Skeletal muscle cell (primary cell): ENCODE measurements around the gene GALNT9.
"Not testable (repeated sequence)": the region's sequence is repeated elsewhere in the genome, so short reads cannot be mapped to it uniquely, and the experiment has no call there.

Experiments used
- DNase-seq: peaks from one replicate; pipeline ENCODE4 v3.0.0-alpha.2; 2010; ENCODE audit warnings: low read depth
- H3K4me3 ChIP-seq: 2 replicates; pipeline ENCODE4 v1.5.1; 2011; ENCODE audit warnings: low read depth, mild to moderate bottlenecking, control low read depth, low read length, moderate library complexity

The GALNT9 gene

GRCh38 chr12:132275110-132275531 is 54.3 kb downstream of the GALNT9 start:
- no peak for DNase-seq
- no peak overlapping the region for H3K4me3 ChIP-seq

- DNase-seq: no peak
- no peak overlapping the region for H3K4me3 ChIP-seq
Measured at GRCh38 chr12:132273992-132274334, 55.4 kb downstream of the GALNT9 start.

DNA sequence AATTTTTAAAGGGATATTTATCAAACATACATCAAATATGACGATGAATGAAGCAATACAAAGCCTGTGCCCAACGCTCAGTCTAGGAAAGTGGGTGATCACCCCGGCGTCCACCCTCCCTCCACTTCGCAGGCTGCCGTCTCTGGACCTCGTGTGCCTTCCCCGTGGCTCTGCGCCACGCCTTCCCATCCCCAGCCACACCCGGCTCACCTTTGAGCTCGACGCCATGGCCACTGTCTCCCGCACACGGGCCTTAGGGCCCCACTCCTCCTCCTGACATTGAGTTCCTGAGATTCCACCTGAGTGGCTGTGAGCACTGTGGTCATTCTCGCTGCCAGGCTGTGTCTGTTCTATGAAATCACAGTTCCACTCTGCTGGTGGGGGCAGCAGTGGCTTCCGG is 56.7 kb downstream of the GALNT9 start:
- H3K4me3 ChIP-seq: no peak overlapping the region

GRCh38 chr12:132271755-132272092 is 57.7 kb downstream of the GALNT9 start:
- no peak overlapping the region for H3K4me3 ChIP-seq
- no peak for DNase-seq

More for the DNA sequence above, 56.7 kb downstream of the GALNT9 start:
- DNase-seq: no peak

GRCh38 chr12:132270969-132271754 is 58.2 kb downstream of the GALNT9 start:
- no peak overlapping the region for H3K4me3 ChIP-seq
- DNase-seq: no peak

GRCh38 chr12:132270516-132270915 is 58.9 kb downstream of the GALNT9 start:
- no peak for DNase-seq
- H3K4me3 ChIP-seq: no peak overlapping the region

DNA sequence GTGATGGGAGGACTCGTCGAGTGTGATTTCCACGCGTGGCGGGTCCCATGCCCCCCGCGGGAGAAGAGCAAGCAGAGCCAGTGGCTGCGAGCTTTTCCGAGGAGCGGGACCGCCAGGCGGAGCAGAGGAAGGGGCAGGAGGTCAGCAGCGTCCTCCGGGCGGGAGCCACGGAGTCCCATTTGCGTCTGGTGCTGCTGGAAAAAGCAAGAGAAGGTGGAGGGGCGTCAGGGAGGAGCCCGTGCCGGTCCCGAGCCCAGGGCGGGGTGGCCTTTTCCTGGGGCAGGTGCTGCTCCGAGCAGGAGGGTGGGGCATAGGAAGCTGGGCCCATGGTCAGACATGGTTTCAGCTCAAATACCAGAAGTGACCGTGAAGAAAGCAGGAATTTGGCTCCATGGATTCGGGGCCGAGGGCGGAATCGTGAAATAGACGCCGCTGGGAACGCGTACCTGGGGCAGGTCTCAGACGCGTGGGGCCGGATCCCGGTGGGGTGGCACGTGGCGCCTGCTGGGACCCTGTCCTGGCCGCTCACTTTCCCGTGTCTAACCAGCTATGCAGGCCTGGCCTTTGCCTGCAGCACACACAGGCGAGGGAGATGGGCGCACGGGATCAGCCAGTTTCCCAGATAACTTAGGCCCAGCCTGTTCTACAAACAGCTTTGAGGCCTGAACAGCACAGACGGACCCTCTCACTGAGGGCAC is 60.0 kb downstream of the GALNT9 start:
- DNase-seq: no peak
- H3K4me3 ChIP-seq: no peak overlapping the region

GRCh38 chr12:132268674-132269073 is 60.7 kb downstream of the GALNT9 start:
- no peak for DNase-seq
- no peak overlapping the region for H3K4me3 ChIP-seq

DNA sequence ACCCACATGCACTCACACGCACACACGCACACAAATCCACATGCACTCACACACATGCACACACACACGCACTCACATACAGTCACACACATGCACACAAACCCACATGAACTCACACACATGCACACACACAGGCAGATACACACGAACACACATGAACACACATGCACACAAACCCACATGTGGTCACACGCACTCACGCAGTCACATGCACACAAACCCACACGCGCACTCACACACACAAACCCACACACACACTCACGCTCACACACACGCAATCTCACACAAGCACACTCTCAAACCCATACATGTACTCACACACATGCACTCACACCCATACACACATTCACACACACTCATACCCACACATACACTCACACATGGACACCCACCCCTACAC is 61.5 kb downstream of the GALNT9 start:
- H3K4me3 ChIP-seq: no peak overlapping the region

GRCh38 chr12:132266802-132267201 is 62.6 kb downstream of the GALNT9 start:
- no peak for DNase-seq
- H3K4me3 ChIP-seq: no peak overlapping the region

More for the DNA sequence above, 61.5 kb downstream of the GALNT9 start:
- DNase-seq: no peak

DNA sequence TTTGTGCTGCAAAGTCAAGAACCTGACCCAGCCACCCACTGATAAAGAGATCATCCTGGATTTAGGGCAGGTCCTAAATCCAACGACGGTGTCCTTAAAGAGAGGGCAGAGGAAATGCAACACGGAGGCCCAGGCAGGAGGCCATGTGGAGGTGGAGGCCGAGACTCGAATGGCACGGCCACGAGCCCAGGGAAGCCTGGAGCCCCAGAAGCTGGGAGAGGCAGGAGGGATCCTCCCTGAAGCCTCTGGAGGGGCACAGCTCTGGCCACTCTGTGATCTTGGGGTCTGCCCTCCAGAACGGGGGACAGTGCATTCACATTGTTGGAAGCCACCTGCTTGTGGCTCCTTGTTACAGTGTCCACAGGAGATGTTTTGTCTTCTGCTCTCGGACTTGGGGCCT is 63.0 kb downstream of the GALNT9 start:
- H3K4me3 ChIP-seq: no peak overlapping the region
- no peak for DNase-seq

DNA sequence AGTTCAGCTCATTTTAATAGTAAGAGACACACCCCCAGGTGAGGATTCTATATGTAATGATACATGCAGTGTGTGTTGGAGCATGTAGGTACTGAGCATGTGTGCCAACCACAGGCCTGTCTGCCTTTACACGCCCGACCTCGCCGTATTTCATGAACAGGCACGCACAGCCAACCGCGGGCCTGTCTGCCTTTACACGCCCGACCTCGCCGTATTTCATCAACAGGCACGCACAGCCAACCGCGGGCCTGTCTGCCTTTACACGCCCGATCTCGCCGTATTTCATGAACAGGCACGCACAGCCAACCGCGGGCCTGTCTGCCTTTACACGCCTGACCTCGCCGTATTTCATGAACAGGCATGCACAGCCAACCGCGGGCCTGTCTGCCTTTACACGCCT is 63.6 kb downstream of the GALNT9 start:
- not testable (repeated sequence) for H3K4me3 ChIP-seq

GRCh38 chr12:132265056-132265800 is 64.2 kb downstream of the GALNT9 start:
- no peak for DNase-seq
- H3K4me3 ChIP-seq: no peak overlapping the region

More for the DNA sequence above, 63.6 kb downstream of the GALNT9 start:
- DNase-seq: not testable (repeated sequence)

DNA sequence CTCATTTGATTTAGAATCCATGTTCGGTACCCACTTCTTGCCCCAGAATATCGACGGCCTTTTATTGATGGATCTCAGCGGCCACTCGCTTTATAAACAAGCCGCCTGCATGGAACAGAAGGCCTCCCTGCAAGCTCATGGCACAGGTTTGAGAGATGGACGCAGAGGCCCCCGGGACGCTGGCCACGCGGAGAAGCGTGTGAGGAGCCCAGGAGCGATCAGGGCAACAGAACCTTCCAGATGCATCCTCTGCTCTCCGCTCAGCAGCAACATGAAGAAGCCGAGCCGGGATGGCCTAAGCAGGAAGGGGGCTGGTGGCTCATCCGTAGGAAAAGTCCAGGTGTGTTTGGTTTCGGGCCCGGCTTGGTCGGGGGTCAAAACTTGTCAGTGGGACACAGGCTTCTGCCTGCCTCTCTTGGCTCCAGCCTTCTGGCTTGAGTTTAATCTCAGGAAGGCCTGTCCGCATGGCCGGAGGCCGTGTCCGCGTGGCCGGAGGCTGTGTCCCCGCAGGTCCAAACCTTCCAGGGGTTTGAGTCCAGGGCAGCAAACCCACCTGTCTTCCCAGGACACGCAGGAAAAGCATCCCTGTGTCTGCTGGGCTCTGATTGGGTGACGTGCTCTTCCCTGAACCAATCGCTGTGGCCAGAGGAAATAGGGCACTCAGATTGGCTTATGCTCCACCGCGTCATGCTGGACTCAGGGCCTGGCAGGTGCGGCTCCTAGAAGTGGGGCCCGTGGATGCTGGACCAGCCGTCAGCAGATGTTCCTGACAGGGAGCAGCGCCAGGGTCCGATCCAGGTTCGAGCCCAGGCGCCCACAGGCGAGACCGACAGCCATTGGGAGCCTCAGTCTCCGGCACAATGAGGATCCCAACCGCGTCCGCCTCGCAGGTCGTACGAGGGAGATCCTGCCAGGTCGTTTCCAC is 65.0 kb downstream of the GALNT9 start:
- DNase-seq: no peak
- H3K4me3 ChIP-seq: no peak overlapping the region

DNA sequence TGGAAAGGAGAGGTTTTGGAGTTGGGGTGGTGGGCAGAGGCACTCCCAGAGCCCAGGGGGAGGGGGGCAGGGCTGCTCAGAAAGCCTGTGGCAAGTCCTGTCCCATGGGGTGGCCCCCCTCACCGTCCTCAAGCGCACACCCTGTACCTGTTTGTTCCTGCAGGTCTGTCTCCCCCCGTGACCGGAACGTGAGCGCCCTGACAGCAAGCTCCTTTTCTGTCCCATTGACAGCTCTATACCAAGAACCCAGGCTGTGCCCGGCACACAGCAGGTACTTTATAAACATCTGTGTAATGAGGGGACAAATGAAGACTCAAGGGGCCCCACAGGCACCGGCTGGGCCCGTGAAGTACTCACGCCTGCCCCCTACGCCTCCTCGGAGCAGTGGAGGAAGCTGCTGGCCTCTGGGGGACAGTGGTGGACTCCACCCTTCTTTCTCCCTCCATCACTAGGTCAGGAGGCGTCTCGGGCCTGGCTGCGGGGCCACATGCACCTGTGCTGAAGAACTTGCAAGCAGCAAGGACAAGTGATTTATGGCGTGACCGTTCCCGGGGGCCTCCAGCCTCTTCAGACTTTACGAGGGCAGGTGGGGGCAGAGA is 65.8 kb downstream of the GALNT9 start:
- no peak for DNase-seq
- no peak overlapping the region for H3K4me3 ChIP-seq

- no peak for DNase-seq
- H3K4me3 ChIP-seq: no peak overlapping the region
Measured at GRCh38 chr12:132263061-132263360, 66.4 kb downstream of the GALNT9 start.

DNA sequence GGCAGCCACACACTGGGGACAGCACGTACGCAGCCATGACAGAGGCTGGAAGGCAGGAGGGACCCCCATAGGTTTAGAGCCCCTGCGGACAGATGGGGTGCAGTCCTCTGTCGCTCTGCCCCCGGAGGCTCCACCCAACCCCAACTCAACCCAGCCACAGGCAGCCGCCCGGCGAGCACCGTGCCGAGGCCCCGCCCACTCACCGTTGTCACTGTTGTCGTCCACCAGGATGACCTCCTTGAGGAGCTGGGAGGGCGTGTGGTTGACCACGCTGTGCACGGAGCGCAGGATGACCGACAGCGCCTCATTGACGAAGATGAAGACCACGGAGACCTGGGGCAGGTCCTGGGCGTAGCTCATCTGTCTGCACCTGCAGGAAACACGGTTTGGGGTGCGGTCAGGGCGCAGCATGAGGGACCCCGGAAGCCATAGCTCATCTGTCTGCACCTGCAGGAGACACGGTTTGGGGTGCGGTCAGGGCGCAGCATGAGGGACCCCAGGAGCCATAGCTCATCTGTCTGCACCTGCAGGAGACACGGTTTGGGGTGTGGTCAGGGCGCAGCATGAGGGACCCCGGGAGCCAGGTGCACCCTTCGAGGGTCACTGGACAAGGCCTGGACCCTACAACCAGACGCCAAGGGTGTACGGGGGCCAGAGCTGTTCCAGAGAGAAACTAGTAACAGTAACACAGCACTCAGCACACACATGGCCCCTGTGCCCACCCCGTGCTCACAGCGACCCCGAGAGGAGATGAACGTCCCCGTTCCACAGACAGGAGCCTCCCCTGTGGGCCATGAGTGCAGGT is 66.9 kb downstream of the GALNT9 start:
- no peak overlapping the region for H3K4me3 ChIP-seq

DNA sequence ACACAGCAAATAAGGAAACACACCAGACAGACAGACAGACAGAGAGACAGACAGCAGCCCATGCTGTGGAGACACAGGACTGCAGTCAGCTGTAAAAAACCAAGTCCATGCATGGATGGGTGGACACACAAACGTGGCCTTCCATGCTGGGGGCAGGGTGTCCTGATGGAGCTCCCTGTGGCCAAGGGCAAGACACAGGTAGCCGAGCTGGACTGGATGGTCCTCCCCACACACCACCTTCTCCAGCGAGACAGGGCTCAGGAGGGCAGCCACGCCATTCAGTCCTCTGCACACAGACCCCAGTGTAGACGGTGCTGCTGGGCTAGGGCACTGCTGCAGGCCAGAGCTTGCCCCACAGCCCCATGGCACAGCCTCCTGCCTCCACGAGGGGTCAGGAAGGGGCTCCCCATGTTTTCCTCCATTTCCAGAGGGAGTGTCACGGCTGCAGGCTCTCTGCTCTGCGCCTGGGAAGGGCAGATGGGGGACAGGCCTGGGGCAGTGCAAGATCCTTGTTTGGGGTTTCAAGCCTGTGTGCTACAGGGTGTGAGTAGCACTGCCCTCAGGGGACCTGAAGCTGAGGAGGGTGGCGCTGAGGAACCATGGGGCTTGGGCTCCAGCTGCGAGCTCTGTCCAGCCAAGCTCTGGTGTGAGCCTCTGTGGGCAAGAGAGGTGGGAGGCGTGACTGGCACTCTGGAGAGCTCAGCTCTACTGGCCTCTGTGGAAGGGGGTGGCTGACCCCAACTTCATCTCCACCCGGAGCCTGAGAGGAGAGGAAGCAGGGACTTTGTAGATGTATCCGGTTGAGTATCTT is 67.9 kb downstream of the GALNT9 start:
- H3K4me3 ChIP-seq: no peak overlapping the region
- DNase-seq: no peak

More for the DNA sequence above, 66.9 kb downstream of the GALNT9 start:
- no peak for DNase-seq
